A549 (cell line): ENCODE data around the gene SMS. TPM values are rescaled to one million over a fixed set of nuclear protein-coding genes. Genes with fewer than 3 reads are reported as not detected.

ENCODE experiments used
- ATAC-seq, 2 experiments: fragments of 200-7000 bp in 1 of 2; fragments of >200 bp in 1 of 2; cut with Nextera tagmentation in 1 of 2; cut with Tn5 transposase in 1 of 2; 3 replicates each; pipeline versions ENCODE4 v1.8.0 to v1.9.1; 2018 to 2020; ENCODE audit warnings: mild to moderate bottlenecking in 1 of 2, moderate library complexity in 1 of 2
- CTCF ChIA-PET: fragments of 300-600 bp; sonication (Branson Sonifier 250); formaldehyde crosslinking; extraction: SDS; loops from one replicate; lab custom pipeline; 2021; ENCODE audit warnings: antibody characterized with exemption, inconsistent platforms; lab: Yijun Ruan, JAX
- POLR2A ChIA-PET: fragments of 350-600 bp; formaldehyde crosslinking; extraction: SDS; loops from one replicate; lab custom pipeline; 2021; ENCODE audit warnings: antibody characterized with exemption, inconsistent platforms; lab: Yijun Ruan, JAX
- DNase-seq, 2 experiments: peaks; one replicate each; pipeline versions ENCODE4 v3.0.0 to v3.0.0-alpha.2; 2011 to 2016; ENCODE audit warnings: low read depth in 1 of 2, low spot score in 1 of 2
- FAIRE-seq: peaks from 2 replicates; lab custom pipeline; 2011; peaks lifted over from hg19 to GRCh38; lab: Jason Lieb, UNC
- H3K27ac ChIP-seq, 2 experiments: fragments of >200 bp; sonication (Bioruptor Twin); formaldehyde crosslinking; 3 replicates each; pipeline ENCODE4 v1.5.1; 2016 to 2017
- H3K4me1 ChIP-seq: fragments of >200 bp; sonication (Bioruptor Twin); formaldehyde crosslinking; 3 replicates; pipeline ENCODE4 v1.6.1; 2016
- H3K4me2 ChIP-seq: fragments of >200 bp; sonication (Bioruptor Twin); formaldehyde crosslinking; 3 replicates; pipeline ENCODE4 v1.6.1; 2016
- H3K4me3 ChIP-seq: fragments of >200 bp; sonication (Bioruptor Twin); formaldehyde crosslinking; 3 replicates; pipeline ENCODE4 v1.5.1; 2016
- H3K9me3 ChIP-seq: fragments of >200 bp; sonication (Bioruptor Twin); formaldehyde crosslinking; 3 replicates; pipeline ENCODE4 v1.6.1; 2016
- BHLHE40 ChIP-seq: IDR thresholded peaks from 2 replicates; pipeline ENCODE4 v1.6.1; 2012; ENCODE audit warnings: low read depth, low read length, inconsistent platforms
- CBX2 ChIP-seq: fragments of 200-600 bp; sonication (generic); IDR thresholded peaks from 2 replicates; pipeline ENCODE4 v1.6.1; 2016; ENCODE audit warnings: low read depth, mild to moderate bottlenecking, borderline replicate concordance
- CEBPB ChIP-seq, 2 experiments: fragments of >200 bp in 1 of 2; sonication (Bioruptor Twin) in 1 of 2; formaldehyde crosslinking in 1 of 2; IDR thresholded peaks; 2 replicates each; pipeline ENCODE4 v1.6.1; 2012 to 2016
- CHD4 ChIP-seq: fragments of 200-600 bp; sonication (generic); IDR thresholded peaks from 2 replicates; pipeline ENCODE4 v1.6.1; 2016; ENCODE audit warnings: antibody characterized with exemption, mild to moderate bottlenecking, borderline replicate concordance
- CTCF ChIP-seq: fragments of >200 bp; sonication (Bioruptor Twin); formaldehyde crosslinking; IDR thresholded peaks from 3 replicates; pipeline ENCODE4 v1.5.1; 2016
- FOSB ChIP-seq: fragments of 250-450 bp; sonication (Bioruptor Pico); IDR thresholded peaks from 2 replicates; pipeline ENCODE4 v1.5.0; 2020; ENCODE audit warnings: mild to moderate bottlenecking, moderate library complexity
- HDAC2 ChIP-seq: fragments of 200-600 bp; sonication (generic); IDR thresholded peaks from 2 replicates; pipeline ENCODE4 v1.6.1; 2016
- HES2 ChIP-seq: fragments of >200 bp; sonication (Bioruptor Twin); formaldehyde crosslinking; IDR thresholded peaks from 2 replicates; pipeline ENCODE4 v1.6.1; 2016
- HEYL ChIP-seq: fragments of 250-450 bp; sonication (Bioruptor Pico); IDR thresholded peaks from 2 replicates; pipeline ENCODE4 v1.8.0; 2021; ENCODE audit warnings: mild to moderate bottlenecking, moderate library complexity
- HOXB13 ChIP-seq: fragments of 250-450 bp; sonication (Bioruptor Pico); IDR thresholded peaks from 2 replicates; pipeline ENCODE4 v1.5.0; 2020; ENCODE audit warnings: low read depth, mild to moderate bottlenecking, moderate library complexity
- HOXB5 ChIP-seq: fragments of 250-450 bp; sonication (Bioruptor Pico); IDR thresholded peaks from 2 replicates; pipeline ENCODE4 v1.5.0; 2020; ENCODE audit warnings: mild to moderate bottlenecking, moderate library complexity
- JUN ChIP-seq, 2 experiments: fragments of >200 bp; sonication (Bioruptor Twin); formaldehyde crosslinking; IDR thresholded peaks; 2 replicates in 1 of 2; 3 replicates in 1 of 2; pipeline ENCODE4 v1.6.1; 2016 to 2017
- JUNB ChIP-seq: fragments of >200 bp; sonication (Bioruptor Twin); formaldehyde crosslinking; IDR thresholded peaks from 2 replicates; pipeline ENCODE4 v1.6.1; 2016
- KDM5A ChIP-seq: fragments of 200-600 bp; sonication (generic); IDR thresholded peaks from 2 replicates; pipeline ENCODE4 v1.6.1; 2016; ENCODE audit warnings: antibody characterized with exemption, mild to moderate bottlenecking
- MAFK ChIP-seq: fragments of 450-650 bp; IDR thresholded peaks from 2 replicates; pipeline ENCODE4 v1.6.1; 2014; ENCODE audit not compliant: partially characterized antibody
- MAX ChIP-seq: IDR thresholded peaks from 2 replicates; pipeline ENCODE4 v1.6.1; 2012
- NFE2L2 ChIP-seq: fragments of 150-350 bp; conservative IDR thresholded peaks from 2 replicates; pipeline ENCODE4 v1.6.1; 2014; ENCODE audit warnings: low read length
- NR3C1 ChIP-seq: fragments of >200 bp; sonication (Bioruptor Twin); formaldehyde crosslinking; IDR thresholded peaks from 3 replicates; pipeline ENCODE4 v1.6.1; 2017
- RAD21 ChIP-seq, 2 experiments: fragments of >200 bp in 1 of 2; sonication (Bioruptor Twin) in 1 of 2; formaldehyde crosslinking in 1 of 2; IDR thresholded peaks in 1 of 2; conservative IDR thresholded peaks in 1 of 2; 2 replicates in 1 of 2; 3 replicates in 1 of 2; pipeline ENCODE4 v1.6.1; 2012 to 2018; ENCODE audit warnings: inconsistent platforms in 1 of 2
- RNF2 ChIP-seq: fragments of 200-600 bp; sonication (generic); IDR thresholded peaks from 2 replicates; pipeline ENCODE4 v1.6.1; 2016; ENCODE audit warnings: low read depth, mild to moderate bottlenecking, antibody characterized with exemption, moderate library complexity, borderline replicate concordance
- TFCP2L1 ChIP-seq: fragments of 250-450 bp; sonication (Bioruptor Pico); IDR thresholded peaks from 2 replicates; pipeline ENCODE4 v1.5.0; 2021; ENCODE audit warnings: mild to moderate bottlenecking
- TP53 ChIP-seq: fragments of 250-450 bp; sonication (Bioruptor Pico); IDR thresholded peaks from 2 replicates; pipeline ENCODE4 v1.5.0; 2021; ENCODE audit warnings: mild to moderate bottlenecking, moderate library complexity
- USF2 ChIP-seq: fragments of 450-650 bp; IDR thresholded peaks from 2 replicates; pipeline ENCODE4 v1.6.1; 2014; ENCODE audit warnings: antibody characterized with exemption
- ZFP36 ChIP-seq: fragments of 450-650 bp; IDR thresholded peaks from 2 replicates; pipeline ENCODE4 v1.6.1; 2014; ENCODE audit warnings: borderline replicate concordance; ENCODE audit not compliant: partially characterized antibody
- WGBS: methylation state at CpG from one replicate; pipeline ENCODE4 v1.1.6; 2017; ENCODE audit errors: missing lambda C conversion rate; 5-methylcytosine and 5-hydroxymethylcytosine counted together
- polyA plus RNA-seq, 4 experiments: library from polyadenylated mRNA; depleted of rRNA in 3 of 4; stranded (reverse); fragments of >200 nt; fragmentation: RNase III in 1 of 4; extraction: RNeasy Plus Mini Kit Qiagen cat#74134 plus additional on column Dnase treatment in 1 of 4; gene quantifications; 2 replicates in 3 of 4; 3 replicates in 1 of 4; pipeline ENCODE4 v1.2.3, GENCODE V29; 2011 to 2017
- TF ChIP-seq, protein P1 (sequence below): IDR thresholded peaks from 2 replicates; pipeline ENCODE4 v1.6.1; 2012
- TF ChIP-seq, protein P2 (sequence below): fragments of >200 bp; sonication (Bioruptor Twin); formaldehyde crosslinking; IDR thresholded peaks from 3 replicates; pipeline ENCODE4 v1.6.1; 2016

Gene SMS
- polyA plus RNA-seq, 2 of the 4 experiments (the other 2 are of a cell fraction): 129 to 180 TPM

DNA sequence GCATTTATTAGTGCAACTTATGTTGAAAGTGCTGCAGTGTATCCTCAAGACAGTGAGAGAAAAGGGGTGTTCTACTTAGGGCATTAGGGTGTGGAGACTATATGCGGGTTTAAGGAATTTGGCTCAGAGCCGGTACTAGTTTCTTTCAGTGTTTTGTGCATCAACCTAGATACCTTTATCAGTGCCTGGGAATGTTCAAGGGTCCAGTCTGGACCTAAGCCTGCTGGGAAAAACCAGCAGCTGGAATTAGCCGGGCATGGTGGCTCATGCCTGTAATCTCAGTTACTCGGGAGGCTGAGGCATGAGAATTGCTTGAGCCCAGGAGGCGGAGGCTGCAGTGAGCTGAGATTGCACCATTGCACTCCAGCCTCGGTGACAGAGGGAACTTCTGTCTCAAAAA, 99.0 kb downstream of the SMS start:
- ChIA-PET POLR2A (no interaction called here), CTCF (no interaction called here)
- TF ChIP-seq MAFK (no peak), FOSB (CRISPR knock-in tag) (no peak), ZFP36 (no peak), HDAC2 (no peak), JUN (IDR thresholded peaks at IDR 0.05) (no peak), BHLHE40 (no peak), HES2 (no peak), KDM5A (no peak), HOXB5 (CRISPR knock-in tag) (no peak), MAX (no peak), TP53 (CRISPR knock-in tag) (no peak), HOXB13 (CRISPR knock-in tag) (no peak)
- TF ChIP-seq, protein P1, sequence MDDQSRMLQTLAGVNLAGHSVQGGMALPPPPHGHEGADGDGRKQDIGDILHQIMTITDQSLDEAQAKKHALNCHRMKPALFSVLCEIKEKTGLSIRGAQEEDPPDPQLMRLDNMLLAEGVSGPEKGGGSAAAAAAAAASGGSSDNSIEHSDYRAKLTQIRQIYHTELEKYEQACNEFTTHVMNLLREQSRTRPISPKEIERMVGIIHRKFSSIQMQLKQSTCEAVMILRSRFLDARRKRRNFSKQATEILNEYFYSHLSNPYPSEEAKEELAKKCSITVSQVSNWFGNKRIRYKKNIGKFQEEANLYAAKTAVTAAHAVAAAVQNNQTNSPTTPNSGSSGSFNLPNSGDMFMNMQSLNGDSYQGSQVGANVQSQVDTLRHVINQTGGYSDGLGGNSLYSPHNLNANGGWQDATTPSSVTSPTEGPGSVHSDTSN: no peak
- no peak overlapping the region for H3K27ac ChIP-seq
- no peak for ATAC-seq
- no peak overlapping the region for H3K4me3 ChIP-seq
- no peaks in the 10 kb centered on the region for H3K4me1 ChIP-seq
- no peak overlapping the region for H3K4me2 ChIP-seq
- no peaks in the 10 kb centered on the region for H3K9me3 ChIP-seq
- no peak for FAIRE-seq
- DNase-seq: no peak
- 79% methylated on average over 3 of the region's 6 CpGs for WGBS

GRCh38 chrX:22040184-22040583, 99.7 kb downstream of the SMS start:
- CTCF ChIA-PET: no interaction called here
- Histone ChIP-seq H3K4me3 (no peak overlapping the region), H3K4me1 (no peaks in the 10 kb centered on the region), H3K27ac (no peak overlapping the region), H3K9me3 (no peaks in the 10 kb centered on the region)
- POLR2A ChIA-PET: no interaction called here
- WGBS: 79% methylated on average over 2 of the region's 2 CpGs
- ATAC-seq: no peak
- no peak for DNase-seq
- FAIRE-seq: no peak
- no peak for TF ChIP-seq MAX
- TF ChIP-seq, protein P2, sequence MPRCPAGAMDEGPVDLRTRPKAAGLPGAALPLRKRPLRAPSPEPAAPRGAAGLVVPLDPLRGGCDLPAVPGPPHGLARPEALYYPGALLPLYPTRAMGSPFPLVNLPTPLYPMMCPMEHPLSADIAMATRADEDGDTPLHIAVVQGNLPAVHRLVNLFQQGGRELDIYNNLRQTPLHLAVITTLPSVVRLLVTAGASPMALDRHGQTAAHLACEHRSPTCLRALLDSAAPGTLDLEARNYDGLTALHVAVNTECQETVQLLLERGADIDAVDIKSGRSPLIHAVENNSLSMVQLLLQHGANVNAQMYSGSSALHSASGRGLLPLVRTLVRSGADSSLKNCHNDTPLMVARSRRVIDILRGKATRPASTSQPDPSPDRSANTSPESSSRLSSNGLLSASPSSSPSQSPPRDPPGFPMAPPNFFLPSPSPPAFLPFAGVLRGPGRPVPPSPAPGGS: no peak
- TF ChIP-seq USF2: no peak
- no peak for TF ChIP-seq TFCP2L1 (CRISPR knock-in tag)
- TF ChIP-seq CEBPB (IDR thresholded peaks at IDR 0.05): no peak
- no peak for TF ChIP-seq NR3C1
- no peak for TF ChIP-seq JUNB
- no peak for TF ChIP-seq HOXB13 (CRISPR knock-in tag)
- TF ChIP-seq RNF2: no peak
- TF ChIP-seq, all 56 proteins: peak for 0
- no peak overlapping the region for H3K4me2 ChIP-seq

- no peak for TF ChIP-seq CTCF
- TF ChIP-seq CBX2: no peak
- no peak for TF ChIP-seq KDM5A
- TF ChIP-seq BHLHE40: no peak
- TF ChIP-seq HOXB5 (CRISPR knock-in tag): no peak
- no peak for TF ChIP-seq HDAC2
- TF ChIP-seq CHD4: no peak
- TF ChIP-seq NFE2L2: no peak
- TF ChIP-seq RAD21 (conservative IDR thresholded peaks at IDR 0.05 in 1 of 2, IDR thresholded peaks at IDR 0.05 in 1 of 2): no peak
- no peak for TF ChIP-seq HEYL
- no peak for TF ChIP-seq NR3C1
- TF ChIP-seq, protein P1: no peak
- TF ChIP-seq FOSB (CRISPR knock-in tag): no peak
- no peak for TF ChIP-seq MAFK
- ATAC-seq (no peak), DNase-seq (no peak), FAIRE-seq (no peak)
- no peaks in the 10 kb centered on the region for H3K9me3 ChIP-seq
- no peak overlapping the region for H3K27ac ChIP-seq
- no peak overlapping the region for H3K4me3 ChIP-seq
- WGBS: 78% methylated on average over 11 of the region's 11 CpGs
- no peaks in the 10 kb centered on the region for H3K4me1 ChIP-seq
- ChIA-PET POLR2A (no interaction called here), CTCF (no interaction called here)
- no peak overlapping the region for H3K4me2 ChIP-seq
Measured at GRCh38 chrX:22041907-22042530, 101.5 kb downstream of the SMS start.
